DOHH2 (cell line): Measurements from ENCODE around the gene ARID1B.

Experiments used
- EZH2phosphoT487 ChIP-seq: fragments of 200-600 bp; sonication (generic); IDR thresholded peaks from 2 replicates; pipeline ENCODE4 v1.6.1; 2017; ENCODE audit warnings: borderline replicate concordance, mild to moderate bottlenecking, antibody characterized with exemption, low read length, moderate library complexity, mixed read lengths
- TF ChIP-seq, protein P1 (sequence below): fragments of 200-600 bp; sonication (generic); IDR thresholded peaks from one replicate; pipeline ENCODE4 v1.5.1; 2014; ENCODE audit warnings: antibody characterized with exemption, mild to moderate bottlenecking, low read depth, low read length; ENCODE audit not compliant: poor library complexity, severe bottlenecking

- TF ChIP-seq, protein P1, sequence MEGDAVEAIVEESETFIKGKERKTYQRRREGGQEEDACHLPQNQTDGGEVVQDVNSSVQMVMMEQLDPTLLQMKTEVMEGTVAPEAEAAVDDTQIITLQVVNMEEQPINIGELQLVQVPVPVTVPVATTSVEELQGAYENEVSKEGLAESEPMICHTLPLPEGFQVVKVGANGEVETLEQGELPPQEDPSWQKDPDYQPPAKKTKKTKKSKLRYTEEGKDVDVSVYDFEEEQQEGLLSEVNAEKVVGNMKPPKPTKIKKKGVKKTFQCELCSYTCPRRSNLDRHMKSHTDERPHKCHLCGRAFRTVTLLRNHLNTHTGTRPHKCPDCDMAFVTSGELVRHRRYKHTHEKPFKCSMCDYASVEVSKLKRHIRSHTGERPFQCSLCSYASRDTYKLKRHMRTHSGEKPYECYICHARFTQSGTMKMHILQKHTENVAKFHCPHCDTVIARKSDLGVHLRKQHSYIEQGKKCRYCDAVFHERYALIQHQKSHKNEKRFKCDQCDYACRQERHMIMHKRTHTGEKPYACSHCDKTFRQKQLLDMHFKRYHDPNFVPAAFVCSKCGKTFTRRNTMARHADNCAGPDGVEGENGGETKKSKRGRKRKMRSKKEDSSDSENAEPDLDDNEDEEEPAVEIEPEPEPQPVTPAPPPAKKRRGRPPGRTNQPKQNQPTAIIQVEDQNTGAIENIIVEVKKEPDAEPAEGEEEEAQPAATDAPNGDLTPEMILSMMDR = no peak
- no peak for TF ChIP-seq EZH2phosphoT487
Observed at GRCh38 chr6:156748504-156748903, 28.7 kb upstream of the ARID1B start.
